Breast epithelium (tissue), 4 donors: ENCODE measurements around the gene FICD. TPM values are rescaled to one million over a fixed set of nuclear protein-coding genes. Genes with fewer than 3 reads are reported as not detected.

Source experiments
- DNase-seq, 2 donors: peaks; one replicate each; pipeline ENCODE4 v3.0.0-alpha.2; 2019; ENCODE audit warnings: low spot score in 2 of 2
- H3K27ac ChIP-seq, 2 donors: fragments of 200-600 bp; sonication (generic) in 1 of 2; one replicate each; pipeline ENCODE4 v1.5.1; 2016 to 2019; ENCODE audit warnings: mild to moderate bottlenecking in 1 of 2
- H3K27me3 ChIP-seq, 2 donors: fragments of 200-600 bp; sonication (generic) in 1 of 2; one replicate each; pipeline versions ENCODE4 v1.5.1 to v1.6.0; 2017 to 2019; ENCODE audit warnings: control low read depth in 1 of 2, mild to moderate bottlenecking in 1 of 2
- H3K36me3 ChIP-seq: fragments of 200-600 bp; one replicate; pipeline ENCODE4 v1.5.1; 2019
- H3K4me1 ChIP-seq, 2 donors: fragments of 200-600 bp; sonication (generic); one replicate each; pipeline ENCODE4 v1.5.1; 2016 to 2019; ENCODE audit warnings: control low read depth in 1 of 2
- H3K4me3 ChIP-seq, 3 donors: fragments of 200-600 bp; sonication (generic); 1 replicate in 2 of 3; 2 replicates in 1 of 3; pipeline ENCODE4 v1.5.1; 2016 to 2019; ENCODE audit warnings: mild to moderate bottlenecking in 3 of 3, moderate library complexity in 2 of 3
- H3K9me3 ChIP-seq, 2 donors: fragments of 200-600 bp; sonication (generic) in 1 of 2; one replicate each; pipeline ENCODE4 v1.5.1; 2016 to 2019; ENCODE audit warnings: control low read depth in 1 of 2
- POLR2A ChIP-seq: fragments of 450-650 bp; IDR thresholded peaks from one replicate; pipeline ENCODE4 v1.6.1; 2016; ENCODE audit warnings: antibody characterized with exemption, mild to moderate bottlenecking, moderate library complexity
- POLR2AphosphoS5 ChIP-seq, 3 donors: sonication (generic); formaldehyde crosslinking; IDR thresholded peaks; one replicate each; pipeline ENCODE4 v1.6.1; 2017; ENCODE audit warnings: antibody characterized with exemption in 3 of 3
- intact Hi-C: fragments of 100-400 bp; cut with DNase I; formaldehyde crosslinking; loops from one replicate; pipeline ENCODE4 v1.15.1; 2023; ENCODE audit warnings: low total_unique reads
- total RNA-seq, 3 donors: library from RNA; depleted of rRNA; stranded (reverse); fragments of >200 nt; gene quantifications; one replicate each; pipeline ENCODE4 v1.1.0, GENCODE V29; 2016
- TF ChIP-seq, protein P1 (sequence below), 3 donors: fragments of 450-650 bp; IDR thresholded peaks; one replicate each; pipeline ENCODE4 v1.5.1; 2016 to 2017; ENCODE audit warnings: antibody characterized with exemption in 3 of 3, mild to moderate bottlenecking in 3 of 3, moderate library complexity in 3 of 3

FICD gene
- total RNA-seq, 3 donors from 2014 or later = 7.0 to 8.5 (median 8.0) TPM

DNA sequence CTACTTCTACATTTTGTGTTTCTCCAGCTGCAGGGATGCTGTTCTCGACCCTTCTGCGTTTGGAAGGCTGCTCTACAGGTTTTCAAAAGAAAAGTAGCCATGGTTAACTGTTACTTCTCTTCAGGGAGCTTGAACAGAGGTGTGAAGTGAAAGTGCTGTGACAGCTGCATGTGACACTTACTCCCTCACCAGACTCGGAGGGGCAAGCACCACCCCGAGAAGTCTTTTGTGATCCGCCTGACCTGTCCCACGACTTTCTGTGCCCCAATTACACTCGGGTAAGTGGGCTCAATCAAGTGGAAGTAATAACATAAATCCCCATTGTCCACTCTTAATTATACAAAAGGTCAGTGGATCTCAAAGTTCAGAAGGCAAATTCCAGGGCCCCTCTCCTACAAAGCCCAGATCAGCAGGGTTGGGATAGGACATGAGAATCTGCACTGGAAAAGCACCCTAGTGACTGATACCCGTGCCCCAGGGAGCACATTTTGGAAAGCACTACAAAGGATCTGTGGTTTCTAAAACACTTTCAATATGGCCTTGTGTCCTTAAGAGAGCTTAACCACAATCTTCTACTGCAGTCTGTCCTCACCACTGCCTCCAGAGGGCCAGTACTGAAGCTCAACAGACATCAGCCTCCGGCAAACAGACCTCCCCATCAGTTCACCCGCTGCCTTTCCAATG, 11.5 kb downstream of the FICD start:
- intact Hi-C loops = no loop called here
- no peaks in the 10 kb centered on the region for H3K27me3 ChIP-seq
- peaks cover 8% of the 10 kb centered on the region for H3K36me3 ChIP-seq
- H3K4me1 ChIP-seq = no peaks in the 10 kb centered on the region
- no peak overlapping the region for H3K4me3 ChIP-seq
- no peak overlapping the region for H3K27ac ChIP-seq
- TF ChIP-seq, protein P1, sequence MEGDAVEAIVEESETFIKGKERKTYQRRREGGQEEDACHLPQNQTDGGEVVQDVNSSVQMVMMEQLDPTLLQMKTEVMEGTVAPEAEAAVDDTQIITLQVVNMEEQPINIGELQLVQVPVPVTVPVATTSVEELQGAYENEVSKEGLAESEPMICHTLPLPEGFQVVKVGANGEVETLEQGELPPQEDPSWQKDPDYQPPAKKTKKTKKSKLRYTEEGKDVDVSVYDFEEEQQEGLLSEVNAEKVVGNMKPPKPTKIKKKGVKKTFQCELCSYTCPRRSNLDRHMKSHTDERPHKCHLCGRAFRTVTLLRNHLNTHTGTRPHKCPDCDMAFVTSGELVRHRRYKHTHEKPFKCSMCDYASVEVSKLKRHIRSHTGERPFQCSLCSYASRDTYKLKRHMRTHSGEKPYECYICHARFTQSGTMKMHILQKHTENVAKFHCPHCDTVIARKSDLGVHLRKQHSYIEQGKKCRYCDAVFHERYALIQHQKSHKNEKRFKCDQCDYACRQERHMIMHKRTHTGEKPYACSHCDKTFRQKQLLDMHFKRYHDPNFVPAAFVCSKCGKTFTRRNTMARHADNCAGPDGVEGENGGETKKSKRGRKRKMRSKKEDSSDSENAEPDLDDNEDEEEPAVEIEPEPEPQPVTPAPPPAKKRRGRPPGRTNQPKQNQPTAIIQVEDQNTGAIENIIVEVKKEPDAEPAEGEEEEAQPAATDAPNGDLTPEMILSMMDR (IDR thresholded peaks at IDR 0.05) = no peak
- TF ChIP-seq POLR2AphosphoS5 (IDR thresholded peaks at IDR 0.05) = no peak
- no peak for TF ChIP-seq POLR2A
- no peak for DNase-seq
- no peaks in the 10 kb centered on the region for H3K9me3 ChIP-seq

- Histone ChIP-seq H3K27ac (no peak overlapping the region), H3K36me3 (peaks cover 8% of the 10 kb centered on the region), H3K4me3 (no peak overlapping the region), H3K27me3 (no peaks in the 10 kb centered on the region), H3K4me1 (no peaks in the 10 kb centered on the region), H3K9me3 (no peaks in the 10 kb centered on the region)
- intact Hi-C loops = no loop called here
- TF ChIP-seq POLR2AphosphoS5 (IDR thresholded peaks at IDR 0.05) = no peak
- TF ChIP-seq, protein P1 (IDR thresholded peaks at IDR 0.05) = no peak
- no peak for TF ChIP-seq POLR2A
- DNase-seq = no peak
Measured at GRCh38 chr12:108527166-108527496, 12.1 kb downstream of the FICD start.

GRCh38 chr12:108530161-108530560, 15.1 kb downstream of the FICD start:
- H3K27ac ChIP-seq = no peak overlapping the region

GRCh38 chr12:108531929-108532848, 17.1 kb downstream of the FICD start:
- Histone ChIP-seq H3K27me3 (no peaks in the 10 kb centered on the region), H3K4me1 (no peaks in the 10 kb centered on the region), H3K36me3 (peaks cover 9% of the 10 kb centered on the region), H3K4me3 (no peak overlapping the region), H3K9me3 (no peaks in the 10 kb centered on the region), H3K27ac (no peak overlapping the region)
- intact Hi-C loops = no loop called here
- DNase-seq = no peak
- TF ChIP-seq, protein P1 (IDR thresholded peaks at IDR 0.05) = no peak
- TF ChIP-seq POLR2A (no peak), POLR2AphosphoS5 (IDR thresholded peaks at IDR 0.05) (no peak)

More at GRCh38 chr12:108530161-108530560, 15.1 kb downstream of the FICD start:
- no peaks in the 10 kb centered on the region for H3K27me3 ChIP-seq
- H3K36me3 ChIP-seq = peaks cover 1% of the 10 kb centered on the region
- no peaks in the 10 kb centered on the region for H3K4me1 ChIP-seq
- TF ChIP-seq POLR2AphosphoS5 (IDR thresholded peaks at IDR 0.05) = no peak
- TF ChIP-seq, protein P1 (IDR thresholded peaks at IDR 0.05) = no peak
- TF ChIP-seq POLR2A = no peak
- intact Hi-C loops = no loop called here
- H3K4me3 ChIP-seq = no peak overlapping the region
- no peak for DNase-seq
- H3K9me3 ChIP-seq = no peaks in the 10 kb centered on the region

- intact Hi-C loops = no loop called here
Measured at GRCh38 chr12:108538146-108538545, 23.1 kb downstream of the FICD start.

More at GRCh38 chr12:108538146-108538545, 23.1 kb downstream of the FICD start:
- Histone ChIP-seq H3K27me3 (no peaks in the 10 kb centered on the region), H3K9me3 (no peaks in the 10 kb centered on the region), H3K36me3 (peaks cover 9% of the 10 kb centered on the region), H3K4me3 (no peak overlapping the region), H3K4me1 (no peaks in the 10 kb centered on the region), H3K27ac (no peak overlapping the region)
- DNase-seq = no peak
- TF ChIP-seq, protein P1 (IDR thresholded peaks at IDR 0.05) = no peak
- TF ChIP-seq POLR2A = no peak
- TF ChIP-seq POLR2AphosphoS5 (IDR thresholded peaks at IDR 0.05) = no peak
